B cell (primary cell): Measurements from ENCODE around the gene LMO1. TPM values are rescaled to one million over a fixed set of nuclear protein-coding genes. Genes with fewer than 3 reads are reported as not detected.
A peak's percentile ranks its signal among the peaks of the same experiment; 100 is the strongest.

Source experiments
- ATAC-seq: fragments of 200-7000 bp; cut with Tn5 transposase; one replicate; pipeline ENCODE4 v1.10.0; 2021; ENCODE audit warnings: low read depth, mild to moderate bottlenecking, moderate number of reproducible peaks, moderate library complexity
- CTCF ChIA-PET: fragments of 350-600 bp; sonication (Branson Sonifier 250); formaldehyde crosslinking; loops from one replicate; lab custom pipeline; 2021; ENCODE audit warnings: antibody characterized with exemption, inconsistent platforms; lab: Charles Lee
- POLR2A ChIA-PET: fragments of 350-600 bp; sonication (Branson Sonifier 250); formaldehyde crosslinking; loops from one replicate; lab custom pipeline; 2021; ENCODE audit warnings: antibody characterized with exemption; lab: Charles Lee
- DNase-seq: peaks from one replicate; pipeline ENCODE4 v3.0.0; 2013
- H2AFZ ChIP-seq: 2 replicates; pipeline ENCODE4 v1.6.1; 2012; ENCODE audit warnings: mild to moderate bottlenecking, low read depth, low read length; ENCODE audit not compliant: insufficient read depth, poor library complexity, severe bottlenecking
- H3K27ac ChIP-seq, 2 donors: 1 replicate in 1 of 2; 2 replicates in 1 of 2; pipeline ENCODE4 v1.5.1; 2012 to 2013; ENCODE audit warnings: low read length in 2 of 2, mild to moderate bottlenecking in 2 of 2, moderate library complexity in 1 of 2
- H3K27me3 ChIP-seq, 4 experiments: fragments of 200-600 bp in 1 of 4; sonication (generic) in 1 of 4; replicated peaks in 1 of 4; 1 replicate in 2 of 4; 2 replicates in 2 of 4; pipeline versions ENCODE4 v1.6.1 to v1.7.0; 2013 to 2016; ENCODE audit warnings: low read length in 3 of 4, mild to moderate bottlenecking in 2 of 4, mixed read lengths in 1 of 4, moderate library complexity in 1 of 4; ENCODE audit not compliant: insufficient read depth in 4 of 4, control insufficient read depth in 3 of 4; ENCODE audit errors: control extremely low read depth in 1 of 4
- H3K36me3 ChIP-seq, 2 experiments: replicated peaks in 1 of 2; 1 replicate in 1 of 2; 2 replicates in 1 of 2; pipeline versions ENCODE4 v1.6.1 to v1.7.1; 2013; ENCODE audit warnings: low read length in 1 of 2; ENCODE audit not compliant: insufficient read depth in 2 of 2, control insufficient read depth in 1 of 2; ENCODE audit errors: control extremely low read depth in 1 of 2, extremely low read depth in 1 of 2
- H3K4me1 ChIP-seq, 2 donors: fragments of 200-600 bp in 1 of 2; sonication (generic) in 1 of 2; 1 replicate in 1 of 2; 2 replicates in 1 of 2; pipeline versions ENCODE4 v1.5.1 to v1.6.1; 2013 to 2017; ENCODE audit warnings: low read length in 2 of 2; ENCODE audit not compliant: control insufficient read depth in 2 of 2, insufficient read depth in 2 of 2
- H3K4me2 ChIP-seq: replicated peaks from 2 replicates; pipeline ENCODE3; 2012; ENCODE audit warnings: mild to moderate bottlenecking, low read depth, low read length; ENCODE audit not compliant: poor library complexity, severe bottlenecking
- H3K4me3 ChIP-seq, 5 experiments: fragments of 200-600 bp in 1 of 5; sonication (generic) in 1 of 5; 1 replicate in 3 of 5; 2 replicates in 2 of 5; pipeline versions ENCODE4 v1.5.1 to v1.7.0; 2011 to 2016; ENCODE audit warnings: low read length in 4 of 5, mild to moderate bottlenecking in 4 of 5, low read depth in 2 of 5, control low read depth in 1 of 5, moderate library complexity in 1 of 5; ENCODE audit not compliant: insufficient read depth in 1 of 5; ENCODE audit errors: control extremely low read depth in 1 of 5, extremely low read depth in 1 of 5
- H3K79me2 ChIP-seq: fragments of 200-600 bp; sonication (generic); one replicate; pipeline ENCODE4 v1.6.0; 2016; ENCODE audit warnings: low read length; ENCODE audit not compliant: control insufficient read depth, insufficient read depth
- H3K9ac ChIP-seq: fragments of 200-600 bp; sonication (generic); 2 replicates; pipeline ENCODE4 v1.6.1; 2017; ENCODE audit warnings: mild to moderate bottlenecking, low read length, moderate library complexity
- H3K9me3 ChIP-seq, 3 donors: one replicate each; pipeline versions ENCODE4 v1.6.1 to v1.7.1; 2013; ENCODE audit warnings: low read length in 2 of 3; ENCODE audit not compliant: control insufficient read depth in 2 of 3, insufficient read depth in 1 of 3; ENCODE audit errors: control extremely low read depth in 1 of 3
- H4K20me1 ChIP-seq: 2 replicates; pipeline ENCODE4 v1.6.0; 2012; ENCODE audit warnings: mild to moderate bottlenecking, low read length; ENCODE audit not compliant: insufficient read depth, control insufficient read depth, poor library complexity, severe bottlenecking
- H3K27ac Mint-ChIP-seq: one replicate; pipeline ENCODE4 v1.8.0; 2021; ENCODE audit warnings: mixed read lengths
- H3K27me3 Mint-ChIP-seq: one replicate; pipeline ENCODE4 v1.8.0; 2021; ENCODE audit warnings: mixed read lengths
- H3K4me1 Mint-ChIP-seq: one replicate; pipeline ENCODE4 v1.8.0; 2021; ENCODE audit warnings: mixed read lengths
- H3K4me3 Mint-ChIP-seq: one replicate; pipeline ENCODE4 v1.8.0; 2021; ENCODE audit warnings: mixed read lengths
- H3K9me3 Mint-ChIP-seq: one replicate; pipeline ENCODE4 v1.8.0; 2022; ENCODE audit warnings: mixed read lengths; ENCODE audit not compliant: insufficient read depth
- CTCF ChIP-seq: fragments of 200-600 bp; IDR thresholded peaks from one replicate; pipeline ENCODE4 v1.8.0; 2022; ENCODE audit warnings: antibody characterized with exemption, mild to moderate bottlenecking
- EZH2 ChIP-seq: IDR thresholded peaks from 2 replicates; pipeline ENCODE4 v1.6.1; 2012; ENCODE audit warnings: borderline replicate concordance, low read depth, mild to moderate bottlenecking, moderate library complexity, low read length; ENCODE audit not compliant: insufficient read depth, poor library complexity, severe bottlenecking
- WGBS: methylation state at CpG from one replicate; pipeline ENCODE4 v1.1.5; 2013; ENCODE audit warnings: missing lambda C conversion rate; ENCODE audit not compliant: insufficient coverage; 5-methylcytosine and 5-hydroxymethylcytosine counted together
- intact Hi-C: fragments of 100-400 bp; cut with micrococcal nuclease; formaldehyde crosslinking; loops from one replicate; pipeline ENCODE4 v1.10.0; 2022
- polyA plus RNA-seq: library from polyadenylated mRNA; depleted of rRNA; stranded (reverse); fragments of >200 nt; gene quantifications from 2 replicates; pipeline ENCODE4 v1.2.3, GENCODE V29; 2012
- total RNA-seq, 2 donors: library from RNA; stranded (reverse); fragments of 120-200 nt in 1 of 2; gene quantifications; 1 replicate in 1 of 2; 2 replicates in 1 of 2; pipeline versions ENCODE4 v1.2.3 to v1.2.4, GENCODE V29; 2013 to 2022

The LMO1 gene
- total and polyA plus RNA-seq, 2 donors (not counting 1 experiment from before 2014, with no cell fraction given), result 0.22 TPM; not detected in 1

- intact Hi-C loops, result loop anchor here (5.0 to 10.0 kb wide), 3 partner anchors 312 to 758 kb away; partner anchors contain the start of genes RPL27A, TMEM9B and TRIM66
- TF ChIP-seq CTCF, result no peak
- no peak for TF ChIP-seq EZH2
- Mint-ChIP-seq H3K27me3 (no peaks in the 10 kb centered on the region), H3K9me3 (no peaks in the 10 kb centered on the region), H3K27ac (peak overlapping the region; percentile 93), H3K4me1 (peaks cover 63% of the 10 kb centered on the region), H3K4me3 (peak overlapping the region; percentile 88)
- H3K4me2 ChIP-seq, result peak overlapping the region; percentile 72
- peaks cover 61 to 81% of the 10 kb centered on the region in 2 donors for H3K4me1 ChIP-seq
- H3K79me2 ChIP-seq, result peaks cover 16% of the 10 kb centered on the region
- H3K4me3 ChIP-seq, result peak overlapping the region in 4 of 5 experiments; percentile 12 to 50 (median 30)
- POLR2A ChIA-PET, result interaction anchor here (0.6 kb wide), 1 partner anchor 253 kb away, joined by 7 read pairs; no protein-coding TSS in a partner anchor
- no peaks in the 10 kb centered on the region for H3K36me3 ChIP-seq
- H4K20me1 ChIP-seq, result no peaks in the 10 kb centered on the region
- H3K27me3 ChIP-seq, result no peaks in the 10 kb centered on the region
- peak overlapping the region; percentile 77 for H2AFZ ChIP-seq
- DNase-seq, result peak; percentile 80
- CTCF ChIA-PET, result interaction anchor here (0.8 to 17.7 kb wide), 8 partner anchors 10 to 365 kb away, joined by 3 to 327 read pairs (median 4); no protein-coding TSS in a partner anchor
- no peaks in the 10 kb centered on the region for H3K9me3 ChIP-seq
- H3K9ac ChIP-seq, result peak overlapping the region; percentile 43
- ATAC-seq, result peak; percentile 52
- H3K27ac ChIP-seq, result peak overlapping the region; percentile 64 to 89
- 25% methylated on average over 19 of the region's 31 CpGs for WGBS
Observed at GRCh38 chr11:8206251-8207079, 57.2 kb downstream of the LMO1 start.
